ENCODE data around the gene GOLGA6A.
"Not testable (repeated sequence)": the region's sequence is repeated elsewhere in the genome, so short reads cannot be mapped to it uniquely, and the experiment has no call there.

The GOLGA6A gene

GRCh38 chr15:74082450-74082849, at the start of gene GOLGA6A:
GOLGA6A (minus strand) TSS chr15:74082550; CDS start chr15:74082509, 41 bp downstream.
- not testable (repeated sequence) for H3K4me3 ChIP-seq (ENCODE audit: low read depth, low read length)

- H3K4me3 ChIP-seq (ENCODE audit: low read depth, low read length): no peak overlapping the region
These were observed 49.5 kb upstream of the GOLGA6A start for GRCh38 chr15:74131628-74132413.

- H3K4me3 ChIP-seq (ENCODE audit: low read depth, low read length): no peak overlapping the region
These were observed 48.7 kb upstream of the GOLGA6A start for GRCh38 chr15:74130849-74131627.

- peak within 1 kb of the TSS; percentile 13 for H3K4me3 ChIP-seq (ENCODE audit: low read depth, low read length)
These were observed 48.0 kb upstream of the GOLGA6A start, which contains the start of gene ISLR2 for GRCh38 chr15:74130155-74130848. ISLR2 (plus strand) TSS chr15:74130586; CDS start chr15:74132755, 2,169 bp downstream.

GRCh38 chr15:74129586-74130154, 47.3 kb upstream of the GOLGA6A start:
- peak overlapping the region; percentile 13 for H3K4me3 ChIP-seq (ENCODE audit: low read depth, low read length)

GRCh38 chr15:74128785-74129585, 46.6 kb upstream of the GOLGA6A start:
- no peak overlapping the region for H3K4me3 ChIP-seq (ENCODE audit: low read depth, low read length)

GRCh38 chr15:74127954-74128784, 45.8 kb upstream of the GOLGA6A start:
- H3K4me3 ChIP-seq (ENCODE audit: low read depth, low read length): peak overlapping the region; percentile 10

GRCh38 chr15:74127255-74127953, 45.1 kb upstream of the GOLGA6A start:
- H3K4me3 ChIP-seq (ENCODE audit: low read depth, low read length): peak overlapping the region; percentile 10

- H3K4me3 ChIP-seq (ENCODE audit: low read depth, low read length): no peak overlapping the region
These were observed 42.4 kb upstream of the GOLGA6A start for GRCh38 chr15:74124759-74125158.

- no peak overlapping the region for H3K4me3 ChIP-seq (ENCODE audit: low read depth, low read length)
These were observed 41.8 kb upstream of the GOLGA6A start for GRCh38 chr15:74124196-74124595.

GRCh38 chr15:74123658-74124057, 41.3 kb upstream of the GOLGA6A start:
- H3K4me3 ChIP-seq (ENCODE audit: low read depth, low read length): no peak overlapping the region

- H3K4me3 ChIP-seq (ENCODE audit: low read depth, low read length): no peak overlapping the region
These were observed 40.7 kb upstream of the GOLGA6A start for GRCh38 chr15:74123131-74123429.

GRCh38 chr15:74122403-74123130, 40.2 kb upstream of the GOLGA6A start:
- H3K4me3 ChIP-seq (ENCODE audit: low read depth, low read length): no peak overlapping the region

GRCh38 chr15:74121858-74122257, 39.5 kb upstream of the GOLGA6A start:
- H3K4me3 ChIP-seq (ENCODE audit: low read depth, low read length): no peak overlapping the region

- no peak overlapping the region for H3K4me3 ChIP-seq (ENCODE audit: low read depth, low read length)
These were observed 38.7 kb upstream of the GOLGA6A start for GRCh38 chr15:74121039-74121438.

GRCh38 chr15:74120426-74120825, 38.1 kb upstream of the GOLGA6A start:
- no peak overlapping the region for H3K4me3 ChIP-seq (ENCODE audit: low read depth, low read length)

- H3K4me3 ChIP-seq (ENCODE audit: low read depth, low read length): no peak overlapping the region
These were observed 27.4 kb upstream of the GOLGA6A start for GRCh38 chr15:74109713-74110112.

- not testable (repeated sequence) for H3K4me3 ChIP-seq (ENCODE audit: low read depth, low read length)
These were observed 26.3 kb upstream of the GOLGA6A start for GRCh38 chr15:74108611-74109010.

All from iPS-11a (cell line).